Measurements from ENCODE around the gene PER3.

- no peak for TF ChIP-seq CTCF (IDR thresholded peaks at IDR 0.05; ENCODE audit: low read length)
- no peak for TF ChIP-seq EZH2 (optimal IDR thresholded peaks at IDR 0.05; ENCODE audit: low read depth, low read length)
Observed at GRCh38 chr1:7768583-7768982, 15.5 kb upstream of the PER3 start.

All from MM.1S (cell line).